ENCODE results near the gene SYK. TPM values are rescaled to one million over a fixed set of nuclear protein-coding genes. Genes with fewer than 3 reads are reported as not detected.
"Not testable (repeated sequence)": the region's sequence is repeated elsewhere in the genome, so short reads cannot be mapped to it uniquely, and the experiment has no call there.

SYK gene
- 100 to 1,000 TPM in 1 of 4 donors, 10 to 100 TPM in 3; 50.7 to 107 (median 87.1) TPM for total RNA-seq

GRCh38 chr9:90801241-90801972 lies at the start of gene SYK:
Gene SYK (plus strand): TSS chr9:90801819. CDS start chr9:90843899, 42,080 bp downstream.
- intact Hi-C loops (cut with DNase I): no loop called here
- H3K27me3 ChIP-seq: no peaks in the 10 kb centered on the region
- peak within 1 kb of the TSS; percentile 87 to 95 (median 94) for H3K27ac ChIP-seq
- peak within 1 kb of the TSS; percentile 41 to 69 (median 58) for H3K4me3 ChIP-seq (replicated peaks in 1 of 3)
- no peaks in the 10 kb centered on the region for H3K36me3 ChIP-seq
- TF ChIP-seq CTCF (IDR thresholded peaks at IDR 0.05) (no peak), POLR2A (IDR thresholded peaks at IDR 0.05) (peak in 1 of 2 donors; percentile 72)
- peaks cover 29 to 30% of the 10 kb centered on the region in 2 donors for H3K4me1 ChIP-seq
- no peaks in the 10 kb centered on the region for H3K9me3 ChIP-seq
- 4 to 5% methylated on average over 18 to 42 of the region's 64 CpGs for WGBS, 2 donors
- peak; percentile 80 for DNase-seq

GRCh38 chr9:90755514-90756371 lies 45.9 kb upstream of the SYK start:
- 29 to 40% methylated on average over 9 to 12 of the region's 13 CpGs for WGBS, 2 donors
- H3K9me3 ChIP-seq; H3K36me3 ChIP-seq; H3K4me3 ChIP-seq (replicated peaks in 1 of 3); H3K27me3 ChIP-seq; intact Hi-C loops (cut with DNase I); H3K4me1 ChIP-seq: not testable (repeated sequence)
- peak; percentile 72 to 76 for DNase-seq
- H3K27ac ChIP-seq: peak overlapping the region in 2 of 3 donors; percentile 67 to 70
- TF ChIP-seq CTCF (IDR thresholded peaks at IDR 0.05): peak in 5 of 6 experiments; percentile 36 to 82 (median 64)

- H3K36me3 ChIP-seq; H3K27ac ChIP-seq; H3K9me3 ChIP-seq; intact Hi-C loops (cut with DNase I); H3K4me1 ChIP-seq; H3K4me3 ChIP-seq (replicated peaks in 1 of 3); DNase-seq; H3K27me3 ChIP-seq: not testable (repeated sequence)
- 85 to 90% methylated on average over 9 to 14 of the region's 14 CpGs for WGBS, 2 donors
Observed at GRCh38 chr9:90760577-90760976, 41.0 kb upstream of the SYK start.

- Histone ChIP-seq H3K36me3 (no peaks in the 10 kb centered on the region), H3K9me3 (no peaks in the 10 kb centered on the region), H3K4me3 (replicated peaks in 1 of 3) (no peak overlapping the region), H3K27ac (no peak overlapping the region), H3K4me1 (no peaks in the 10 kb centered on the region), H3K27me3 (no peaks in the 10 kb centered on the region)
- intact Hi-C loops (cut with DNase I): loop anchor here (5.0 kb wide), 1 partner anchor 544 kb away; no protein-coding TSS in a partner anchor
- TF ChIP-seq CTCF (IDR thresholded peaks at IDR 0.05) (no peak), POLR2A (IDR thresholded peaks at IDR 0.05) (no peak)
- no peak for DNase-seq
Observed at GRCh38 chr9:90766731-90767130, 34.9 kb upstream of the SYK start.

GRCh38 chr9:90767523-90768100 lies 34.0 kb upstream of the SYK start:
- no peak for DNase-seq
- TF ChIP-seq POLR2A (IDR thresholded peaks at IDR 0.05) (no peak), CTCF (IDR thresholded peaks at IDR 0.05) (no peak)
- H3K27me3 ChIP-seq: no peaks in the 10 kb centered on the region
- no peaks in the 10 kb centered on the region for H3K36me3 ChIP-seq
- no peak overlapping the region for H3K27ac ChIP-seq
- H3K4me3 ChIP-seq (replicated peaks in 1 of 3): no peak overlapping the region
- no peaks in the 10 kb centered on the region for H3K4me1 ChIP-seq
- H3K9me3 ChIP-seq: no peaks in the 10 kb centered on the region
- intact Hi-C loops (cut with DNase I): loop anchor here (5.0 kb wide), 1 partner anchor 545 kb away; no protein-coding TSS in a partner anchor
- 91 to 97% methylated on average over 1 of the region's 1 CpG for WGBS, 2 donors

All from thyroid gland (tissue), 4 donors.